ENCODE data around the gene NDUFS6.

The NDUFS6 gene

GRCh38 chr5:1784197-1785050, 16.8 kb upstream of the NDUFS6 start:
- H3K4me3 ChIP-seq (ENCODE audit: low read depth, low read length), result no peak overlapping the region
- TF ChIP-seq CTCF (IDR thresholded peaks at IDR 0.05; ENCODE audit: borderline replicate concordance, insufficient read depth, low read depth, low read length), result no peak

GRCh38 chr5:1785062-1785461, 16.1 kb upstream of the NDUFS6 start:
- H3K4me3 ChIP-seq (ENCODE audit: low read depth, low read length), result no peak overlapping the region
- no peak for TF ChIP-seq CTCF (IDR thresholded peaks at IDR 0.05; ENCODE audit: borderline replicate concordance, insufficient read depth, low read depth, low read length)

DNA sequence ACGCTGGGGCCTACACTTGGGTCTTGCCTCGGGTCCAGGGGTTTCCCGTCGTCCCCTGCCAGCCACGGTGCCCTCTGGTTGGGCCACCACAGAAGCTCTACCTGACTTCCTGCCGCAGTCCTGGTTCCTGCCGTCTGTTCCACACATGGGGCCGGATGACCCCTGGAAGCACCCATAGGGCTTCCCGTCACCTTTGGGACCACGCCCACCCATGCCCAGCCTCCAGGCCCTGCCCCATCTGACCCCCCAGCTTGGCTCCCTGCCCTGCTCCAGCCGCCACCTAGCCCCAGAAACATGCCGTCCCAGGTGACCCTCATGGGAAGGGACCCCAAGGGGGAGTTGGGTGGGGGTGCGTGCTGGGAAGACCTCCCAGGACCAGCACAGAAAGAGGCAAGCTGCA, 15.2 kb upstream of the NDUFS6 start:
- no peak overlapping the region for H3K4me3 ChIP-seq (ENCODE audit: low read depth, low read length)
- no peak for TF ChIP-seq CTCF (IDR thresholded peaks at IDR 0.05; ENCODE audit: borderline replicate concordance, insufficient read depth, low read depth, low read length)

DNA sequence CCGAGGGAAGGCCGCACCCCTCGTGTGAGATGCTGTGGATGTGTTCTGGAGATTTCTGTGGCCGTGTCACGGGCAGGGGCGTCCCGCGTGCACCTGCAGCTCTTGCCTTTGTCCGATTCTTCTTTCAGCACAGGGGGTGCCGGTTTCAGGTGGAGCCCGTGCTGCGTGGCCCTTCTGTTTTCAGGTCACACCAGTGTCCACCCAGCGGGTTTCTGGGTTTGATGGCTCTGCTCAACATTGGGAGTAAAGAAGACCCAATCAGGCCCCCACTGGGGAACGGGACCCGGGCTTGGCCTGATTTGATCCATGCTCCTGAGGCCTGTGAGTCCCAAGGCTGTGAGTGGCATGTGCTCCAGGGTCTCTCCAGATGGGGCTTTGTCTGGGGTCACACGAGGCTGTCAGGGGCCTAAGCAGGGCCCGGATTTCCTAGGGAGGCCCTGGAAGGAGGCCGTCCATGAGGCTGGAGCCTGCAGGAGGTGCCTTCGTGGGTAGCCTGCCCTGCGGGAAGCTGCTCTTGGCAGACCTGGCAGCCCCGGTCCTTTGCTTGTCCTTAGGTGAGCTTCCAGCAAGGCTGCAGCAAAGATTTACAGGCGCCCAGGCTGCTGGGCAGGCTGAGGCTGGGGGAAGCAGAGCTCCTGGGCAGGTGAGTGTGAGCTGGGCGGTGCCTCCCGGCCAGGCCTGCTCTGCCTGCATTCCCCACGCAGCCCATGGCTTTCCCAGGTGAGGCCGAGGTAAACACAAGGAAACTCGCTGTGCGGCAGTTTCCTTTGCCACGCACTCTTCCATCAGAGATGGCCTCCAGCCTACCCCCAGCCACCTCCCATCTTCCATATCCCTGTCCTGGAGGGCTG, 14.4 kb upstream of the NDUFS6 start:
- H3K4me3 ChIP-seq (ENCODE audit: low read depth, low read length), result no peak overlapping the region
- no peak for TF ChIP-seq CTCF (IDR thresholded peaks at IDR 0.05; ENCODE audit: borderline replicate concordance, insufficient read depth, low read depth, low read length)

- no peak overlapping the region for H3K4me3 ChIP-seq (ENCODE audit: low read depth, low read length)
- no peak for TF ChIP-seq CTCF (IDR thresholded peaks at IDR 0.05; ENCODE audit: borderline replicate concordance, insufficient read depth, low read depth, low read length)
These were observed 13.6 kb upstream of the NDUFS6 start for GRCh38 chr5:1787472-1788047.

DNA sequence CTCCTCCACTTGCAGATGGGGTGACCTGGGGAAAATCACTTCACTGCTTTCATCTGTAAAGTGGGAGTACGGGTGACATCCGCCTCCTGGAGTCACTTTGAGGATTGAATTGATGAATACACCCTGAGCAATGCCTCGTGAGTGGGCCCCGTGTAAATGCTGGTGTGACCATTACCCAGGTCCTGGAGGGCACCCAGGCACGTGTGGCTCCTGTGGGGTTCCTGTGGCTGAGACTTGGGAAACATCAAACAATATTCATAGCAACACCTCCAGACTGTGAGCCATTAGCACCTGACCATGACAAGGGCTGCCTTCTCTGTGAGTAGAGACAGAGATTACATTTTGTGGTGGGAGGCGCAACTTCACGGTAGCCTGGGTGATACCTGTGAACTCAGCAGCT, 13.0 kb upstream of the NDUFS6 start:
- no peak overlapping the region for H3K4me3 ChIP-seq (ENCODE audit: low read depth, low read length)
- no peak for TF ChIP-seq CTCF (IDR thresholded peaks at IDR 0.05; ENCODE audit: borderline replicate concordance, insufficient read depth, low read depth, low read length)

Measured in GM12875 (cell line).